ENCODE measurements around the gene IPO8.

The IPO8 gene

GRCh38 chr12:30701056-30701455 lies 5.4 kb upstream of the IPO8 start:
- ChIA-PET CTCF (no interaction called here), POLR2A (ENCODE audit: low non-redundant PET) (no interaction called here)
- no peak for DNase-seq (ENCODE audit: low spot score)
- no peak overlapping the region for H3K27ac ChIP-seq
- TF ChIP-seq, protein P1, sequence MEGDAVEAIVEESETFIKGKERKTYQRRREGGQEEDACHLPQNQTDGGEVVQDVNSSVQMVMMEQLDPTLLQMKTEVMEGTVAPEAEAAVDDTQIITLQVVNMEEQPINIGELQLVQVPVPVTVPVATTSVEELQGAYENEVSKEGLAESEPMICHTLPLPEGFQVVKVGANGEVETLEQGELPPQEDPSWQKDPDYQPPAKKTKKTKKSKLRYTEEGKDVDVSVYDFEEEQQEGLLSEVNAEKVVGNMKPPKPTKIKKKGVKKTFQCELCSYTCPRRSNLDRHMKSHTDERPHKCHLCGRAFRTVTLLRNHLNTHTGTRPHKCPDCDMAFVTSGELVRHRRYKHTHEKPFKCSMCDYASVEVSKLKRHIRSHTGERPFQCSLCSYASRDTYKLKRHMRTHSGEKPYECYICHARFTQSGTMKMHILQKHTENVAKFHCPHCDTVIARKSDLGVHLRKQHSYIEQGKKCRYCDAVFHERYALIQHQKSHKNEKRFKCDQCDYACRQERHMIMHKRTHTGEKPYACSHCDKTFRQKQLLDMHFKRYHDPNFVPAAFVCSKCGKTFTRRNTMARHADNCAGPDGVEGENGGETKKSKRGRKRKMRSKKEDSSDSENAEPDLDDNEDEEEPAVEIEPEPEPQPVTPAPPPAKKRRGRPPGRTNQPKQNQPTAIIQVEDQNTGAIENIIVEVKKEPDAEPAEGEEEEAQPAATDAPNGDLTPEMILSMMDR (conservative IDR thresholded peaks at IDR 0.05; ENCODE audit: low read depth), result no peak

GRCh38 chr12:30700216-30700900 lies 4.7 kb upstream of the IPO8 start:
- TF ChIP-seq, protein P1 (conservative IDR thresholded peaks at IDR 0.05; ENCODE audit: low read depth), result no peak
- POLR2A ChIA-PET (ENCODE audit: low non-redundant PET), result no interaction called here
- DNase-seq (ENCODE audit: low spot score), result no peak
- CTCF ChIA-PET, result interaction anchor here (0.7 kb wide), 1 partner anchor 9 kb away, joined by 3 read pairs; no protein-coding TSS in a partner anchor
- no peak overlapping the region for H3K27ac ChIP-seq

DNA sequence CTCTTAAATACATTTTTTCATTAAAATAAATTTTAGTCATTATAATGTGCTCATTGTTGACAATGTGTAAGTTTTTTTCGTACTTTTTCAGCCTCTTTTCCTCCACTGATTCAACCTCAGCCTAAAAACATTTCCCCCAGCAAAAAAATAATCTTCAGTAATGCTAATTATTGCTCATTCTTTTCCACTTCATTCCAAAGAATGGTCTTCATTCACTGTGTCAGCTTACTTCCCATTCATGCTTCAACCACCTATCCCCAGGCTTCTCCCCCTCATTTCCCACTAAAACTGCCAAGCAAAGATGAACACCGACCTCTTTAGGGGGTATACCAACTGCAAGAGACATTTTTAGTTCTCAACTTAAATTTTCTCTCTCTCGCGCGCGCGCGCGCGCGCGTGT lies 2.7 kb upstream of the IPO8 start:
- CTCF ChIA-PET, result interaction anchor here (0.6 kb wide), 1 partner anchor 1111 kb away, joined by 3 read pairs; no protein-coding TSS in a partner anchor
- TF ChIP-seq, protein P1 (conservative IDR thresholded peaks at IDR 0.05; ENCODE audit: low read depth), result no peak
- POLR2A ChIA-PET (ENCODE audit: low non-redundant PET), result no interaction called here
- H3K27ac ChIP-seq, result no peak overlapping the region
- no peak for DNase-seq (ENCODE audit: low spot score)

DNA sequence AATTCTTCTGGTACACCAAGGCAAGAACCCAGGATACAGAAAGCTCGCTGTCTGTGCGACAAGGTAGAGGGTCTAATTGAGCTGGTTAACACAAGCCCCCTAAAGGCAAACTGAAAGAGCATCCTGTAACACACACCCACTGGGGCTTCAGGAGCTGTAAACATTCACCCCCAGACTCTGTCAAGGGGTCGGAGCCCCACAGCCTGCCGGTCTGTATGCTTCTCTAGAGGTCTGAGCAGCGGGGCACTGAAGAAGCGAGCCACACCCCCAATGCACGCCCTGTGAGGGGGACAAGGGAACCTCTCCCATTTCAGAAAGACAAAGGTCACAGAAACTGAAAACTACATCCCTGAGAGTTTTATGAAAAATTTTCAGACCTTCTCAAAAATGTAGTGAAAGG lies 1.3 kb upstream of the IPO8 start:
- ChIA-PET POLR2A (ENCODE audit: low non-redundant PET) (no interaction called here), CTCF (interaction anchor here (0.6 to 0.9 kb wide), 2 partner anchors 16 to 37 kb away, joined by 3 read pairs; no protein-coding TSS in a partner anchor)
- TF ChIP-seq, protein P1 (conservative IDR thresholded peaks at IDR 0.05; ENCODE audit: low read depth), result no peak
- no peak for DNase-seq (ENCODE audit: low spot score)
- no peak overlapping the region for H3K27ac ChIP-seq

- CTCF ChIA-PET, result no interaction called here
- DNase-seq (ENCODE audit: low spot score), result no peak
- H3K27ac ChIP-seq, result no peak overlapping the region
- POLR2A ChIA-PET (ENCODE audit: low non-redundant PET), result no interaction called here
- TF ChIP-seq, protein P1 (conservative IDR thresholded peaks at IDR 0.05; ENCODE audit: low read depth), result no peak
Observed at GRCh38 chr12:30696486-30696885, 817 bp upstream of the IPO8 start.

GRCh38 chr12:30696103-30696408 lies 387 bp upstream of the IPO8 start:
- ChIA-PET POLR2A (ENCODE audit: low non-redundant PET) (interaction anchor here (0.6 to 1.3 kb wide), 4 partner anchors 17 to 562 kb away, joined by 3 to 6 read pairs (median 4); no protein-coding TSS in a partner anchor), CTCF (interaction anchor here (0.6 to 0.7 kb wide), 3 partner anchors 67 to 1094 kb away, joined by 4 to 7 read pairs (median 6); no protein-coding TSS in a partner anchor)
- TF ChIP-seq, protein P1 (conservative IDR thresholded peaks at IDR 0.05; ENCODE audit: low read depth), result no peak
- no peak for DNase-seq (ENCODE audit: low spot score)
- peak overlapping the region; percentile 79 for H3K27ac ChIP-seq
